NCI-H69 (cell line): ENCODE measurements around the gene PDC.
"Not testable (repeated sequence)": the region's sequence is repeated elsewhere in the genome, so short reads cannot be mapped to it uniquely, and the experiment has no call there.

Experiments
- DNase-seq: peaks from one replicate; lab custom pipeline; 2025; lab: John Stamatoyannopoulos, UW

PDC gene

DNA sequence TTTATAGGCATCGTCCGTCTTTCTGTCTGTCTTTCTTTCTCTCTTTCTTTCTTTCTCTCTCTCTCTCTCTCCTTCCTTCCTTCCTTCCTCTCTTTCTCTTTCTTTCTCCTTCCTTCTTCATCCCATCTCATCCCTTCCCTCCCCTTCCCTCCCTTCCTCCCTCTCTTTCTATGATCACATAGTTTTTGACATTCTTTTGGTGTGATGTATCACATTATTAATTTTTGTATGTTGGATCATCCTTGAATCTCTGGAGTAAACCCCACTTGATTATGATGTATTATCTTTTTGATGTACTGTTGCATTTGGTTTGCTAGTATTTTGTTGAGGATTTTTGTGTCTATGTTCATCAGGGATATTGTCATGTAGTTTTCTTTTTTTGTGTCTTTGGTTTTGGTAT lies 59.5 kb downstream of the PDC start:
- DNase-seq, result not testable (repeated sequence)
